Aorta (tissue), 5 donors: ENCODE measurements around the gene HMGXB3. TPM values are rescaled to one million over a fixed set of nuclear protein-coding genes. Genes with fewer than 3 reads are reported as not detected.

ENCODE experiments used
- ATAC-seq: fragments of 200-7000 bp; cut with Tn5 transposase; one replicate; pipeline ENCODE4 v1.9.1; 2022; ENCODE audit warnings: moderate library complexity; ENCODE audit not compliant: low FRiP score
- DNase-seq, 2 donors: peaks; one replicate each; pipeline ENCODE4 v3.0.0-alpha.2; 2020
- H3K27ac ChIP-seq, 2 donors: one replicate each; pipeline ENCODE4 v1.5.1; 2013; ENCODE audit warnings: low read length in 2 of 2, mild to moderate bottlenecking in 2 of 2, moderate library complexity in 2 of 2, control low read depth in 1 of 2, inconsistent platforms in 1 of 2, low read depth in 1 of 2
- H3K27me3 ChIP-seq, 2 donors: one replicate each; pipeline ENCODE4 v1.6.1; 2013; ENCODE audit warnings: control low read depth in 1 of 2, low read length in 1 of 2, mild to moderate bottlenecking in 1 of 2, moderate library complexity in 1 of 2; ENCODE audit not compliant: insufficient read depth in 2 of 2, control insufficient read depth in 1 of 2
- H3K36me3 ChIP-seq, 2 donors: one replicate each; pipeline ENCODE4 v1.6.1; 2013; ENCODE audit warnings: control low read depth in 1 of 2, low read length in 1 of 2, mild to moderate bottlenecking in 1 of 2; ENCODE audit not compliant: insufficient read depth in 2 of 2, control insufficient read depth in 1 of 2
- H3K4me1 ChIP-seq, 2 donors: one replicate each; pipeline ENCODE4 v1.6.1; 2013; ENCODE audit warnings: low read length in 2 of 2, control low read depth in 1 of 2, mild to moderate bottlenecking in 1 of 2, moderate library complexity in 1 of 2; ENCODE audit not compliant: insufficient read depth in 2 of 2, control insufficient read depth in 1 of 2
- H3K4me3 ChIP-seq, 2 donors: one replicate each; pipeline ENCODE4 v1.5.1; 2013; ENCODE audit warnings: low read length in 2 of 2, control low read depth in 1 of 2, mild to moderate bottlenecking in 1 of 2
- H3K9me3 ChIP-seq: one replicate; pipeline ENCODE4 v1.6.1; 2013; ENCODE audit warnings: mild to moderate bottlenecking, low read length; ENCODE audit not compliant: control insufficient read depth
- WGBS, 2 donors: extraction: QIAGEN DNeasy Blood & Tissue Kit; methylation state at CpG; one replicate each; pipeline ENCODE4 v1.1.7; 2013; 5-methylcytosine and 5-hydroxymethylcytosine counted together
- intact Hi-C, 2 donors: fragments of 100-400 bp; cut with DNase I; formaldehyde crosslinking; loops; one replicate each; pipeline versions ENCODE4 v1.14.2 to v1.15.0; 2022
- polyA plus RNA-seq, 2 donors: library from polyadenylated mRNA; stranded (reverse); fragments of 200-250 nt; gene quantifications; one replicate each; pipeline ENCODE4 v1.2.3, GENCODE V29; 2013
- total RNA-seq, 2 donors: library from RNA; stranded (reverse); fragmentation: NEBNext Ultra II Directional; extraction: Animal tissue kit (Norgen Biotek cat#: 25700); gene quantifications; one replicate each; pipeline ENCODE4 v1.2.1, GENCODE V29; 2021
- donor health status: healthy with polysubstance abuse.
- donor health status: Bipolar disorder and iron deficiency.
- donor health status: DM: no; HTN: no; CAD: no.
- donor health status: DM: no; HTN: no; CAD: no.
- donor health status: DM: yes; HTN: yes; CAD: no.

HMGXB3 gene
- total and polyA plus RNA-seq, 4 donors = 2.3 to 31.0 (median 22.0) TPM

DNA sequence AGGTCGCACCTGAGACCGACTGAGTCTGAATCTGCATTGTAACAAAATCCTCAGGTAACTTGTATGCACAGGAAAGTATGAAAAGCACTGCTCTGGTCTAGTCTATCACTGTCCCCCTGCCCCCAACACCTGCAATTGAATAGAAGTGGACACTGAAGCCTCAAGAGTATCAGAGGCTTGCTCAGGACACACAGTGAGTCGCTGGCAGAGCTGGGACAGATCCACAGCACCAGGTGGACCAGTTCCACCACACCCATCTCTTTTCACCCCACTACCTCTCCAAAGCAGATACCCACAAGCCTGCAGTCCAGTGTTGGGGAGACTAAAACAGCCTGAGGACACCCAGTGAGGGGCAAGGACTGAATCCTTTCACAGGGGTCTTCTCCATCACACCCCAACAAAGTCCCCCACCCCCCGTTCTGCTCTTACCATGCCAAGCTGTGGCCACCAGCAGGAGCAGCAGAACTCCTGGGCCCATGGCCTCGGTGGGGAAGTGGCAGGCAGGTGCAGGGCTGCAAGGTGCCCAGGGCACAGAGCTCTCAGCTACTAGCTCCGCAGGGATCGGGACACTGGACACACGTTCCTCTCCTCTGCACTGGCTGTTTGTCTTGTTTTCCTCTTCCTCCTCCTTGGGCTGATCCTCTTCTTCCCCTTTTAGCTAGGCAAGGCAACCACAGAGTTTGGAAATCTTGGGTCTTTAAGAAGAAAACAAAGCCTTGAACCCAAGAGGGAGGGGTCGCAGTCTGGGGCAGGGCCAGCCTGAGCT is 85.6 kb downstream of the HMGXB3 start, which contains the start of gene CSF1R:
TSS of gene CSF1R (minus strand) at position 605 of the 766 bp plus-strand sequence. CDS start at position 478, 127 bp downstream.
- no peaks in the 10 kb centered on the region for H3K36me3 ChIP-seq
- intact Hi-C loops = no loop called here
- H3K4me3 ChIP-seq = no peak within 1 kb of the TSS
- H3K4me1 ChIP-seq = no peaks in the 10 kb centered on the region
- no peak for ATAC-seq
- DNase-seq = no peak
- H3K27ac ChIP-seq = no peak within 1 kb of the TSS
- no peaks in the 10 kb centered on the region for H3K9me3 ChIP-seq
- WGBS, 2 donors = 87 to 90% methylated on average over 9 of the region's 9 CpGs
- H3K27me3 ChIP-seq = no peaks in the 10 kb centered on the region

DNA sequence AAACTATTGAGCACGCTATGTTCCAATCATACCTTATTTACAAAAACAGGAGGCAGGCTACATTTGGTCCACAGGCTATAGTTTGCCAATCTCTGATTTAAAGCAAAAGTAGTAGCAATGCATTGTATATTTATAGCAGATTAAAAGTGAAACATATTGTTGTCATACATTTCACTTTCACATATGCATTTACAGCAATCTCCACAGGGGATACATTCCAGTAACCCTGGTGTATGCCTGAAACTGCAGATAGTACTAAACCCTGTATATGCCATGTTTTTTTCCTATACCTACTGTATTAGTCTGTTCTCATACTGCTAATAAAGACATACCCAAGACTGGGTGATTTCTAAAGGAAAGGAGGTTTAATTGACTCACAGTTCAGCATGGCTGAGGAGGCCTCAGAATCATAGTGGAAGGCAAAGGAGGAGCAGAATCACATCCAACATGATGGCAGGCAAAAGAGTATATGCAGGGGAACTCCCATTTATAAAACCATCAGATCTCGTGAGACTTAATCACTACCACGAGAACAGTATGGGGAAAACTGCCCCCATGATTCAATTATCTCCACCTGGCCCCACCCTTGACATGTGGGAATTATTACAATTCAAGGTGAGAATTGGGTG is 91.7 kb downstream of the HMGXB3 start:
- WGBS, 2 donors = 88 to 90% methylated on average over 3 of the region's 3 CpGs
- no peaks in the 10 kb centered on the region for H3K4me1 ChIP-seq
- H3K36me3 ChIP-seq = no peaks in the 10 kb centered on the region
- no peak overlapping the region for H3K27ac ChIP-seq
- ATAC-seq (no peak), DNase-seq (no peak)
- H3K27me3 ChIP-seq = no peaks in the 10 kb centered on the region
- H3K4me3 ChIP-seq = no peak overlapping the region
- intact Hi-C loops = no loop called here
- H3K9me3 ChIP-seq = no peaks in the 10 kb centered on the region

DNA sequence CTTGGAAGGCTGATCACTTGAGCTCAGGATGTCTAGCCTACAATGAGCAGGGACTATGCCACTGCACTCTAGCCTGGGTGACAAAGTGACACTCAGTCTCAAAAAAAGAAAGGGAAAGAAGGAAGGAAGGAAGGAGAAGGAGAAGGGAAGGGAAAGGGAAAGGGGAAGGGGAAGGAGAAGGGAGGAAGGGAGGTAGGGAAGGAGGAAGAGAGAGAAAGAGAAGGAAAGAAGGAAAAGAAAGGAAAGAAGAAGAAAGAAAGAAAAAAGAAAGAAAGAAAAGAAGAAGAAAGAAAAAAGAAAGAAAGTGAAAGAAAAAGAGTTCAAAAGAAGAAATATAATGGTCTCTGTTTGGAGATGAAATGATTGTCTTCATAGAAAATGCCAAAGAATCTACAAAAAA is 96.6 kb downstream of the HMGXB3 start:
- no peaks in the 10 kb centered on the region for H3K9me3 ChIP-seq
- H3K27ac ChIP-seq = no peak overlapping the region
- DNase-seq (no peak), ATAC-seq (no peak)
- no peaks in the 10 kb centered on the region for H3K4me1 ChIP-seq
- no peaks in the 10 kb centered on the region for H3K36me3 ChIP-seq
- intact Hi-C loops = no loop called here
- no peak overlapping the region for H3K4me3 ChIP-seq
- no peaks in the 10 kb centered on the region for H3K27me3 ChIP-seq

DNA sequence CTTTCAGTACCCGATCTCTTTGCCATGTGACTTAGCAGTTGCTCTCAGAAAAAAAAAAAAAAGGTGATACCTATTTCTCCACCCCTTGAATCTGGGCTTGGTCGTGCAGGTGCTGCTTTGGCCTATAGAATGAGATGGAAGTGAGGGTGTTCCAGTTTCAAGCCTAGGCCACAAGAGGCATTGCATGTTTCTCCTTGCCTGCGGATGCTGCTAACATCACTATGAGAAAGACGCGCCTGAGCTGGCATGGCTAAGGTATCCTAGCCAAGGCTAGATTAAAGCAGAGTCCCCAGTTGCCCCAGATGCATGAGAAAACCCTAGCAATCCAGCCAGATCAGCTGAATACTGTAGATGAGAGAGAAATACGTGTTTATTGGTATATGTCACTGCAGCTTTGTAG is 100.5 kb downstream of the HMGXB3 start:
- H3K36me3 ChIP-seq = no peaks in the 10 kb centered on the region
- WGBS, 2 donors = 79 to 93% methylated on average over 6 of the region's 6 CpGs
- H3K27ac ChIP-seq = no peak overlapping the region
- H3K9me3 ChIP-seq = no peaks in the 10 kb centered on the region
- ATAC-seq (no peak), DNase-seq (no peak)
- H3K27me3 ChIP-seq = no peaks in the 10 kb centered on the region
- no peaks in the 10 kb centered on the region for H3K4me1 ChIP-seq
- no peak overlapping the region for H3K4me3 ChIP-seq
- intact Hi-C loops = no loop called here

Other genes starting within 250 kb of the HMGXB3 start
- gene PDE6A, start 55.9 kb upstream of the HMGXB3 start, total RNA-seq = not detected
- under 1 TPM in 1 of 2 donors, not detected in 1; 0.13 TPM for gene PDE6A, start 55.9 kb upstream of the HMGXB3 start, polyA plus RNA-seq
- gene SLC26A2, start 40.0 kb upstream of the HMGXB3 start, total RNA-seq = 10 to 100 TPM; 14.0 to 16.1 TPM
- 1 to 10 TPM; 2.8 to 3.3 TPM for gene SLC26A2, start 40.0 kb upstream of the HMGXB3 start, polyA plus RNA-seq
- gene TIGD6, start 85 bp upstream of the HMGXB3 start, total RNA-seq = 1 to 10 TPM; 3.8 to 4.2 TPM
- gene TIGD6, start 85 bp upstream of the HMGXB3 start, polyA plus RNA-seq = 1 to 10 TPM; 2.1 to 3.7 TPM
- 100 to 1,000 TPM in 1 of 2 donors, 10 to 100 TPM in 1; 35.3 to 125 TPM for gene CSF1R, start 85.8 kb downstream of the HMGXB3 start, total RNA-seq
- 10 to 100 TPM in 1 of 2 donors, 1 to 10 TPM in 1; 3.4 to 15.0 TPM for gene CSF1R, start 85.8 kb downstream of the HMGXB3 start, polyA plus RNA-seq
- gene PDGFRB, start 155.1 kb downstream of the HMGXB3 start, total RNA-seq = 100 to 1,000 TPM; 217 to 360 TPM
- gene PDGFRB, start 155.1 kb downstream of the HMGXB3 start, polyA plus RNA-seq = 100 to 1,000 TPM in 1 of 2 donors, 10 to 100 TPM in 1; 44.0 to 353 TPM
- not detected for gene CDX1, start 166.0 kb downstream of the HMGXB3 start, total RNA-seq
- gene CDX1, start 166.0 kb downstream of the HMGXB3 start, polyA plus RNA-seq = 10 to 100 TPM in 1 of 2 donors, under 1 TPM in 1; 0.69 to 30.2 TPM
- not detected for gene SLC6A7, start 189.3 kb downstream of the HMGXB3 start, total RNA-seq
- gene SLC6A7, start 189.3 kb downstream of the HMGXB3 start, polyA plus RNA-seq = under 1 TPM; 0.25 to 0.41 TPM